GM12892 (cell line): Measurements from ENCODE around the gene TNS3.

Experiments
- POLR2A ChIP-seq: IDR thresholded peaks from 2 replicates; pipeline ENCODE4 v1.6.1; 2011; ENCODE audit warnings: low read depth, low read length, control low read depth
- POLR2AphosphoS5 ChIP-seq: IDR thresholded peaks from 2 replicates; pipeline ENCODE4 v1.6.1; 2011; ENCODE audit warnings: low read depth, low read length, control low read depth
- TAF1 ChIP-seq: IDR thresholded peaks from 2 replicates; pipeline ENCODE4 v1.6.1; 2011; ENCODE audit warnings: low read depth, mild to moderate bottlenecking, control low read depth, low read length, borderline replicate concordance

- TF ChIP-seq POLR2A: no peak
- TF ChIP-seq POLR2AphosphoS5: no peak
- no peak for TF ChIP-seq TAF1
These were observed 221.5 kb downstream of the TNS3 start for GRCh38 chr7:47360301-47360900.
